Stimulated activated CD4-positive, alpha-beta T cell treated with anti-CD3 and anti-CD28 coated beads, Interleukin-1b, Interleukin-23, amount 100 ng/mL, for 48 hours (primary cell): ENCODE data around the gene TAS2R20.
"Not testable (repeated sequence)": the region's sequence is repeated elsewhere in the genome, so short reads cannot be mapped to it uniquely, and the experiment has no call there.

Experiments used
- DNase-seq: peaks from one replicate; pipeline ENCODE4 v3.0.0-alpha.2; 2020

Gene TAS2R20, protein sequence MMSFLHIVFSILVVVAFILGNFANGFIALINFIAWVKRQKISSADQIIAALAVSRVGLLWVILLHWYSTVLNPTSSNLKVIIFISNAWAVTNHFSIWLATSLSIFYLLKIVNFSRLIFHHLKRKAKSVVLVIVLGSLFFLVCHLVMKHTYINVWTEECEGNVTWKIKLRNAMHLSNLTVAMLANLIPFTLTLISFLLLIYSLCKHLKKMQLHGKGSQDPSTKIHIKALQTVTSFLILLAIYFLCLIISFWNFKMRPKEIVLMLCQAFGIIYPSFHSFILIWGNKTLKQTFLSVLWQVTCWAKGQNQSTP

DNA sequence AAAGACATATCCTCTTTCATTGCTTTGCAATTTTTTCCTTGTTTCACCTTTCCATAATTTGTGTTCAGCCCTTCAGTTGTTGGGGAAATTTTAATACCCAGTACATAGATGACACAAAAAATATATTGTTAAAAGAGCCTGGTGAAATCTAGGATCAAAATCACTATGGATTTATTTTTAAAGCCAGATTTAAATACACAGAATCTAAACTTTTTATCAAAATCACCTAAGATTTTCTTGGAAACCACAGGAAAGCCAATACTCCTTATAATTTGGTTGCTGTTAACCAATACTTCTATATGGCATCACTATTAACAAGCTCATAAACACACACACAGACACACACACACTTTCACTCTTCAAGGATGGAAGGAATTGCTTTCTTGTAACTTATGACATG, at the start of gene TAS2R20:
Gene TAS2R20 (minus strand): TSS at position 101 of the 400 bp plus-strand sequence. CDS start 429 bp downstream, outside the sequence.
- DNase-seq, result no peak

GRCh38 chr12:11041366-11041765, 43.3 kb upstream of the TAS2R20 start:
- DNase-seq, result not testable (repeated sequence)

- DNase-seq, result no peak
Observed at GRCh38 chr12:11040162-11040561, 42.1 kb upstream of the TAS2R20 start.

DNA sequence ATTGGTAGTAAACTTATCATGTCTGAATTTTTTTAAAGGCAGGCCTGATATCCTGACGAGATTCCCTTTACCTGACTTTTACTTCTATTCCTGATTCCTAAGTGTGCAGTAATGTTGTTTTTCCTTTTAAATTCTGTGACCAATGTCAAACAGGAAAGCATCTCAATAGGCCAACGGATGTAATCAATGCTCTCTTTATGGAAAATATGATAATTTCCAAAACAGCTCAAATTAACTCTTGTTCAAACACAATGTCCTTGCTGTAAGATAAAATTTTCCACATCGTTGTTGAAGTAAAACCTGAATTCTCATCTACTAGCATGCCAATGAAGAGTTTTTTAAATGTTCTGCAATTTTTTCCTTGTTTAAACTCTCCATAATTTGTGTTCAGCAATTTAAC, 41.1 kb upstream of the TAS2R20 start:
- no peak for DNase-seq

GRCh38 chr12:11033959-11034358, 35.9 kb upstream of the TAS2R20 start:
- not testable (repeated sequence) for DNase-seq

GRCh38 chr12:11031307-11031706, 33.2 kb upstream of the TAS2R20 start, which contains the start of gene TAS2R31:
TSS of gene TAS2R31 (minus strand) at chr12:11031407. CDS start at chr12:11031335, 72 bp downstream.
- DNase-seq, result no peak

GRCh38 chr12:11026118-11026517, 28.0 kb upstream of the TAS2R20 start:
- DNase-seq, result no peak

DNA sequence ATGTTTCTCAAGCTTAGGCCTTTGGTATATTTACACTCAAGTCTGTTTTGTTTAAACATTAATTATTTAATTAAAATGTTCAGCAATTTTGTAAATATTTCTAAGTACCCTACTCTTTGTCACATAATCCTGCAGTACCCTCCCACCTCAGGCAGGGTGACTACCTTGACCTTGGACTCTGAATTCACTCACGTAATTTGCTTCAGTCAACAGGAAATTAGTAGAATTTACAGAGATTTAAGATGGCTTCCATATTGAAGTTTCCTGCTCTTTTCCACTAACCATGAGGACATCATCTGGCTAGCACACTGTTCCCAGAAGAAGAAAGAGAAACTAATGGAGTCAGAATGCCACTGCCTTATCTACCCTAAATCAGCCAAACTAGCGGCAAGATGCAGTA, 25.3 kb upstream of the TAS2R20 start:
- DNase-seq, result no peak

DNA sequence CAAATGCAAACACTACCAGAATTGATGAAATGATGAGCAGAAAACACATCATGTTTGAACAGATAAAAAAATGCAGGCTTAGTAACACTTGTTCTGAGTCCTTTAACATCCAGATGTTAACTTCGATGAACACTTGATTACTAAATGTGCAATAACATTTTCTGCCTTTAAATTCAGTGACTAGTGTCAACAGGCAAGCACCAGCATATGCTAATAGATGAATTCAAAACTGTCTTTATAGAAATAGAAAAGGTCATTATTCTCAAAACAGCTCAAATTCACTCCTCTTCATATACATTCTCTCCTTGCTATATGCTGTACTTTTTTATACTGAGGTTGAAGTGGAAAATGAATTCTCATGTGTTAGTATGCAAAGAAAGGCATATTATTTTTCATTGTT, 24.4 kb upstream of the TAS2R20 start, which contains the start of gene TAS2R19:
Gene TAS2R19 (minus strand): TSS at position 101 of the 400 bp plus-strand sequence. CDS start 49 bp downstream, at position 52.
- no peak for DNase-seq

GRCh38 chr12:11016937-11017336, 18.8 kb upstream of the TAS2R20 start:
- DNase-seq, result no peak

DNA sequence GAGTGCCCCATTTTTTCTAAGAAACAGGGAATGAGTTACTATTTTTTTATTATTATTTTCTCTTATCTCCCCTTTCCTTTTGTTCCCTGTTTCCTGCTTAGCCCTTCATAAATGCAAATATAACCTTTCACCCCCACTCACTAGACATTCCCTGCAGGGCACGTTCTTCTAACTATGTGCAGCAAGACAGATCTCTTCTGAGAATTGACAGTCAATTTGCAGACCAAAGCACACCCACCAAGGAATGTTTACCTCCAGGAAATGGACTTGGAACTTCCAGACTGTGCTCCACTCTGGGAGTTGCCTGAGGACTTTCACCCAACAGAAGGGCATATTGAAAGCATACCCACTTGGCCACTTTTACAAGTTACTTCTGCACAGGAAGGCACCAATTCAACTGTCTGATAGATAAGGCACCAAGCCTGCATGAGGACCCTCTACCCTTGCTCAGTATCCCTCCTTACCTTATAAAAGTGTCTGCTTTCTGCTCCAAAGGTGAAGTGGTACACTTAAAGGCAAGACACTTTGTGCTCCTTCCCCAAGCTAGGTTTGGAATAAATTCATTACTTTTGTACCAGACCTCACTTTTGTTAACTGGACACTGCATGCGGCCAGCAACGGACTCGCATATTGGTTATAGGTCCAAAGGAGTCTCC, 17.8 kb upstream of the TAS2R20 start:
- DNase-seq, result no peak

GRCh38 chr12:11014234-11014633, 16.1 kb upstream of the TAS2R20 start:
- no peak for DNase-seq

DNA sequence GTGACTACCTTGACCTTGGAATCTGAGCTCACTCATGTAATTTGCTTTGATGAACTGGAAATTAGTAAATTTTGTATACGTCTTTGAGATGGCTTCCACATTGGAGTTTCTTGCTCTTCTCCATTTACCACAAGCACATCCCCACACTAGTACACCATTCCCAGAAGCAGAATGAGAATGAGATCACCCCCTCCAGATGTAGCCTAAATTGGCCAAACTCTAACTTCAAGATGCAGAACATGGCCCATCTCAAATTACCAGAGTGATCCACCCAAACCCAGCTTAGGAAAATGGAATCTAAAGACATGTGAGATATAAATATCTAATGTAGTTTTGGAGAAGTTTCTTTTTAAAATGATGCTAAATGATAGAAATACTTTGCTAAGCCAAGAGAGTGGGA, 9.5 kb upstream of the TAS2R20 start:
- no peak for DNase-seq

GRCh38 chr12:10994307-10994706, 3.8 kb downstream of the TAS2R20 start:
- DNase-seq, result no peak

- no peak for DNase-seq
Observed at GRCh38 chr12:10989107-10989506, 9.0 kb downstream of the TAS2R20 start.

DNA sequence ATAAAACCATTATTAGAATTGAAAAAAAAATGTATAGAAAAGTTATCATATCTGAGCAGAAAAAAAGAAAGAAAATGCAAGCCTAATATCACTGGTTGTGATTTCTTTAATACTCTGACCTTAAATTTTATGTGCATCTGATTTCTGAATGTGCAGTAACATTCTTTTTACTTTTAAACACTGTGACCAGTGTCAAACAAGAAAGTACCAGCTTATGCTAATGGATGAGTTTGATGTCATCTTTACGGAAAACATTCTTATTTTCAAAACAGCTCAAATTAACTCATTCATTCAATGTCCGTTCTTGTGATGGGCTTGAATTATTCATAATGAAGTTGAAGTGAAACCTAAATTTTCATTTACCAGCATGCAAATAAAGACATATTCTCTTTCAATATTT, 11.3 kb downstream of the TAS2R20 start, which contains the start of gene TAS2R50:
Gene TAS2R50 (minus strand): TSS at position 101 of the 400 bp plus-strand sequence. CDS start 52 bp downstream, at position 49.
- DNase-seq, result no peak

DNA sequence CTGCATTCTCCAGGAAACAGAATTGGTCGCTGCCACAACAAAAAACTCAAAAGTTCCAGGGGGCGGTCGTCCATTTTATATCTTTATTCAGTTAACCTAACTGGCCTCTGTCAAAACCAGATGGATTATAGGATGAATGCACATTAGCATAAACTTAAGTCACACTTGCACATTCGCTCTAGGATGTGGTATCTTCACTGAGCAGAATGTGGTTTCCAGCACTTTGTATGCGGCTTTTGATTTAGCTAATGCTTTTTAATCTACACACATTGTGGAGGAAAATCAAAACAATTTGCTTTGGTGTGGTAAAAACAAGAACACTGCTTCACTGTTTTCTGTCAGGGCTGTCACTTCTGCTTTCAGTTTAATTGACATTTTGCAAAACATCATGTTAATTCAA, 15.9 kb downstream of the TAS2R20 start:
- peak; percentile 49 for DNase-seq

DNA sequence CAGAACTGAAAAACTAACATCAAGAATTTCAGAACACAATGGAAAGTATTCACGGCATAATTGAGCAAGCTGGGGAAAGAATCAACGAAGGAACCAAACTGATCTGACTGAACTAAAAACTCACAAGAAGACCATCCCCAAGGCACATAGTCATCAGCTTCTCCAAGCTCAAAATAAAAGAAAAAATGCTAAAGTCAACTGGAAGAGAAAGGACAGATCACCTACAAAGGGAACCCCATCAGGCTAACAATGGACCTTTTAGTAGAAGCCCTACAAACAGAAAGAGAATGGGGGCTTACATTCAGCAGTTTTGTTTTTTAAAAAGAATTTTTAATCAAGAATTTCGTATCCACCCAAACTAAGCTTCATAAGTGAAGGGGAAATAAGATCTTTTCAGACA, 23.1 kb downstream of the TAS2R20 start:
- no peak for DNase-seq

- DNase-seq, result no peak
Observed at GRCh38 chr12:10968765-10969456, 29.2 kb downstream of the TAS2R20 start.

DNA sequence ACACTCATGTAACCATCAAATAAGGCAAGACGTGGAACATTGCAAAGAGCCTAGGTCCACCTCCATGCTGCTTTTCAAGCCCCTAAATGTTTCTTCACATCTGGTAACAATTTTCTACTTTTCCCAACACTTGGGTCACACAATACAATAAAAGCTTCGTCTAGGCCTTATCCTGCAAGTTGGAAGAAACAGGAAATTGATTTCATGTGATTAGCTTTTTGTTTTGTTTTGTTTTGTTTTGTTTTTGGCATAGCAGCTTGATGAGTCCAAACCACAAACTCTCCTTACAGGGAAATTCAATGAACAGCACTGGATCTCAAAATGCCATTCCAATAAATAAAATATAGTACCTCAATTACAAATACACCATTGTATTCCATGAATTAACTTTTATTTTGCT, 30.7 kb downstream of the TAS2R20 start:
- DNase-seq, result no peak

- DNase-seq, result no peak
Observed at GRCh38 chr12:10966314-10966713, 31.8 kb downstream of the TAS2R20 start.

DNA sequence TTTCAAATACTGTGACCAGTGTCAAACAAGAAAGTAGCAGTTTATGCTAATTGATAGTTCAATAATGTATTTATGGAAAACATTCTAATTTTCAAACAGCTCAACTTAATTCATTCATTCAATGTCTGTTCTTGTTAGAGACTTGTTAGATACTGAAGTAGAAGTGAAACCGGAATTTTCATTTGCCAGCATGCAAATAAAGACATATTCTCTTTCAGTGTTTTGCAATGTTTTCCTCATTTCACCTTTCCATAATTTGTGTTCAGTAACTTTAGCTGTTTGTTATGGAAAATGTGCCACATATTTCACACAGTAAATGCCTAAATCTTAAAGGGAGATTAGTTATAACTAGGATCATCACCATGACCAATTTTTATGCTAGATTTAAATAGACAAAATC, 32.6 kb downstream of the TAS2R20 start:
- no peak for DNase-seq

DNA sequence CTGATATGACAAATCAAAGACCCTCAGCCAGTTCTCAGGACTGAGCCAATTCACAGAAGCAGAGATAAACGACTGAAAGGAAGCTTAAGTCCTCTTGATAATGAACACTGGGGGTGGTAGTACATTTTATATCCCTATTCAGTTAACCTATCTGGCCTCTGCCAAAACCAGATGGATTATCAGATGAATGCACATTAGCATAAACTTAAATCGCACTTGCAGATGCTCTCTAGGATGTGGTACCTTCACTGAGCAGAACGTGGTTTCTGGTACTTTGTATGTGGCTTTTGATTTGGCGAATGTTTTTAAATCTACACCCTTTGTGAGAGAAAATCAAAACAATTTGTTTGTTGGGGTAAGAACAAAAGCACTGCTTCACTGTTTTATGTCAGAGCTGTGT, 37.9 kb downstream of the TAS2R20 start:
- DNase-seq, result no peak

DNA sequence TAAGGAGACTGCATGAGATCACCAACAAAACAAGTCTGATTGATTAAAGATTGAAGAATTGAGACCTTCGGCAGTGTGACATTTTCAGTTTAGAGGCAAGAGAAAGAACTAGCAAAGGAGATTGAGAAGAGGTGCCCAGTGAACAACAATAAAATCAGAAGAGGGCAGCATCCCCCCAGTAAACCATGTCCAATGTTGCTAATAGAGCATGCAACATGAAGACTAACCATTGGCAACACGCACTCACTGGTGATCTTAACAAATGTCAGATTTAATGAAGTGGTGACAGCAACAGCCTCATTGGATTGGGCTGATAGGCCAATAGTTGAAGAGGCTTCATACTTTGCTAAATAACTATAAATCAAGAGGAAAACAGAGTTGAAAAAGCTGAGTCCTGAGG, 38.3 kb downstream of the TAS2R20 start:
- DNase-seq, result no peak
